Suprapubic skin (tissue), 3 donors: ENCODE results near the gene SLC35A4.

Experiments
- CTCF ChIP-seq, 2 donors: fragments of 200-600 bp in 1 of 2; fragments of 450-650 bp in 1 of 2; sonication (generic) in 1 of 2; IDR thresholded peaks; one replicate each; pipeline ENCODE4 v1.5.1; 2016 to 2019; ENCODE audit warnings: antibody characterized with exemption in 2 of 2, mild to moderate bottlenecking in 1 of 2, moderate library complexity in 1 of 2
- POLR2AphosphoS5 ChIP-seq, 3 donors: sonication (generic); formaldehyde crosslinking; IDR thresholded peaks; one replicate each; pipeline ENCODE4 v1.6.1; 2017; ENCODE audit warnings: antibody characterized with exemption in 3 of 3

GRCh38 chr5:140596321-140596741 is 31.7 kb downstream of the SLC35A4 start:
- TF ChIP-seq CTCF (IDR thresholded peaks at IDR 0.05), result no peak
- no peak for TF ChIP-seq POLR2AphosphoS5 (IDR thresholded peaks at IDR 0.05)
